H9 (cell line): Measurements from ENCODE around the gene SLC23A2. TPM values are rescaled to one million over a fixed set of nuclear protein-coding genes. Genes with fewer than 3 reads are reported as not detected.

ENCODE experiments used
- DNase-seq: peaks from one replicate; pipeline ENCODE4 v3.0.0-alpha.2; 2017
- H2AFZ ChIP-seq: one replicate; pipeline ENCODE4 v1.6.1; 2013; ENCODE audit warnings: mild to moderate bottlenecking, low read length, control low read depth, moderate library complexity
- H2AK5ac ChIP-seq: 2 replicates; pipeline ENCODE4 v1.6.1; 2013; ENCODE audit warnings: low read length, control low read depth, mixed read lengths; ENCODE audit not compliant: insufficient read length
- H2BK120ac ChIP-seq: one replicate; pipeline ENCODE4 v1.6.1; 2013; ENCODE audit warnings: low read depth, mild to moderate bottlenecking, low read length, control low read depth, inconsistent platforms; ENCODE audit not compliant: poor library complexity, severe bottlenecking
- H2BK12ac ChIP-seq: 2 replicates; pipeline ENCODE4 v1.6.1; 2013; ENCODE audit warnings: low read length, control low read depth, mixed read lengths, low read depth; ENCODE audit not compliant: insufficient read length
- H2BK15ac ChIP-seq: 2 replicates; pipeline ENCODE4 v1.6.1; 2013; ENCODE audit warnings: low read depth, low read length, control low read depth
- H2BK20ac ChIP-seq: one replicate; pipeline ENCODE4 v1.6.1; 2013; ENCODE audit warnings: low read depth, mild to moderate bottlenecking, low read length, control low read depth, inconsistent platforms; ENCODE audit not compliant: poor library complexity, severe bottlenecking
- H2BK5ac ChIP-seq: 2 replicates; pipeline ENCODE4 v1.6.1; 2013; ENCODE audit warnings: low read length, control low read depth, mixed read lengths; ENCODE audit not compliant: insufficient read length
- H3K14ac ChIP-seq: 2 replicates; pipeline ENCODE4 v1.6.1; 2013; ENCODE audit warnings: low read length, control low read depth; ENCODE audit not compliant: insufficient read depth
- H3K18ac ChIP-seq: 2 replicates; pipeline ENCODE4 v1.6.1; 2013; ENCODE audit warnings: low read depth, mild to moderate bottlenecking, mixed read lengths, low read length, control low read depth; ENCODE audit not compliant: insufficient read length
- H3K23ac ChIP-seq: 2 replicates; pipeline ENCODE4 v1.6.1; 2013; ENCODE audit warnings: low read length, control low read depth, mixed read lengths, low read depth; ENCODE audit not compliant: insufficient read length
- H3K23me2 ChIP-seq: 2 replicates; pipeline ENCODE4 v1.6.1; 2013; ENCODE audit warnings: low read depth, mild to moderate bottlenecking, mixed read lengths, low read length, control low read depth; ENCODE audit not compliant: insufficient read length, poor library complexity, severe bottlenecking
- H3K27ac ChIP-seq: 2 replicates; pipeline ENCODE4 v1.5.1; 2013; ENCODE audit warnings: low read length, control low read depth, mixed read lengths, low read depth; ENCODE audit not compliant: insufficient read length
- H3K27me3 ChIP-seq: 2 replicates; pipeline ENCODE4 v1.6.1; 2013; ENCODE audit warnings: low read length, control low read depth, inconsistent platforms; ENCODE audit not compliant: insufficient read depth
- H3K4ac ChIP-seq: 2 replicates; pipeline ENCODE4 v1.6.1; 2013; ENCODE audit warnings: low read depth, mild to moderate bottlenecking, control low read depth, inconsistent platforms, low read length, moderate library complexity
- H3K4me1 ChIP-seq: 2 replicates; pipeline ENCODE4 v1.6.1; 2013; ENCODE audit warnings: low read length, control low read depth, inconsistent platforms; ENCODE audit not compliant: insufficient read depth
- H3K4me2 ChIP-seq: 2 replicates; pipeline ENCODE4 v1.6.1; 2013; ENCODE audit warnings: low read length, control low read depth, mixed read lengths; ENCODE audit not compliant: insufficient read length, insufficient read depth
- H3K56ac ChIP-seq: 2 replicates; pipeline ENCODE4 v1.6.1; 2013; ENCODE audit warnings: low read depth, mild to moderate bottlenecking, mixed read lengths, low read length, control low read depth; ENCODE audit not compliant: insufficient read length
- H3K79me1 ChIP-seq: 2 replicates; pipeline ENCODE4 v1.6.1; 2013; ENCODE audit warnings: low read depth, mild to moderate bottlenecking, moderate library complexity, low read length, control low read depth, inconsistent platforms; ENCODE audit not compliant: insufficient read depth, poor library complexity, severe bottlenecking
- H3K79me2 ChIP-seq: 2 replicates; pipeline ENCODE4 v1.6.1; 2013; ENCODE audit warnings: low read length, control low read depth, inconsistent platforms; ENCODE audit not compliant: insufficient read depth
- H3K9ac ChIP-seq: 2 replicates; pipeline ENCODE4 v1.6.1; 2013; ENCODE audit warnings: low read length, control low read depth, mixed read lengths; ENCODE audit not compliant: insufficient read length; ENCODE audit errors: extremely low read depth
- H3K9me3 ChIP-seq: one replicate; pipeline ENCODE4 v1.6.1; 2013; ENCODE audit warnings: low read depth, low read length, inconsistent platforms; ENCODE audit not compliant: control insufficient read depth
- H3T11ph ChIP-seq: one replicate; pipeline ENCODE4 v1.6.1; 2013; ENCODE audit warnings: mild to moderate bottlenecking, low read length, control low read depth, inconsistent platforms
- H4K20me1 ChIP-seq: one replicate; pipeline ENCODE4 v1.6.1; 2013; ENCODE audit not compliant: control insufficient read depth, insufficient read length, insufficient read depth
- H4K5ac ChIP-seq: 2 replicates; pipeline ENCODE4 v1.6.1; 2013; ENCODE audit warnings: low read depth, mild to moderate bottlenecking, mixed read lengths, low read length, control low read depth; ENCODE audit not compliant: insufficient read length
- H4K8ac ChIP-seq: replicated peaks from 2 replicates; pipeline ENCODE4 v1.6.1; 2013; ENCODE audit warnings: low read length, control low read depth, mixed read lengths, low read depth; ENCODE audit not compliant: insufficient read length
- H4K91ac ChIP-seq: 2 replicates; pipeline ENCODE4 v1.6.1; 2013; ENCODE audit warnings: low read depth, mild to moderate bottlenecking, moderate library complexity, mixed read lengths, low read length, control low read depth; ENCODE audit not compliant: insufficient read length
- H3K27ac Mint-ChIP-seq, 3 experiments: 2 replicates in 2 of 3; 3 replicates in 1 of 3; pipeline ENCODE4 v1.8.0; 2020 to 2021; ENCODE audit warnings: mixed read lengths in 3 of 3, mild to moderate bottlenecking in 1 of 3, moderate library complexity in 1 of 3
- H3K27me3 Mint-ChIP-seq: 2 replicates; pipeline ENCODE4 v1.8.0; 2021; ENCODE audit warnings: low read depth, mild to moderate bottlenecking, moderate library complexity, mixed read lengths
- H3K36me3 Mint-ChIP-seq, 3 experiments: 2 replicates in 2 of 3; 3 replicates in 1 of 3; pipeline ENCODE4 v1.8.0; 2020 to 2021; ENCODE audit warnings: low read depth in 3 of 3, mixed read lengths in 3 of 3; ENCODE audit not compliant: insufficient read depth in 1 of 3
- H3K4me1 Mint-ChIP-seq, 2 experiments: 2 replicates each; pipeline ENCODE4 v1.8.0; 2020; ENCODE audit warnings: mixed read lengths in 2 of 2
- H3K4me3 Mint-ChIP-seq, 2 experiments: 2 replicates in 1 of 2; 3 replicates in 1 of 2; pipeline ENCODE4 v1.8.0; 2020 to 2021; ENCODE audit warnings: mild to moderate bottlenecking in 2 of 2, mixed read lengths in 2 of 2, moderate library complexity in 1 of 2
- H3K9me3 Mint-ChIP-seq, 2 experiments: 2 replicates in 1 of 2; 3 replicates in 1 of 2; pipeline ENCODE4 v1.8.0; 2020; ENCODE audit warnings: mild to moderate bottlenecking in 2 of 2, mixed read lengths in 2 of 2, moderate library complexity in 1 of 2
- WGBS: extraction: QIAGEN DNeasy Blood & Tissue Kit; methylation state at CpG from one replicate; pipeline ENCODE4 v1.1.7; 2013; ENCODE audit warnings: missing lambda C conversion rate, low lambda C conversion rate, mixed read lengths; ENCODE audit not compliant: insufficient read length; ENCODE audit errors: extremely low coverage; 5-methylcytosine and 5-hydroxymethylcytosine counted together
- total RNA-seq: library from RNA; stranded (reverse); gene quantifications from 2 replicates; pipeline ENCODE4 v1.2.1, GENCODE V29; 2021
- TF ChIP-seq, protein P1 (sequence below): fragments of 200-600 bp; sonication (generic); conservative IDR thresholded peaks from 3 replicates; pipeline ENCODE4 v1.8.0; 2021; ENCODE audit warnings: antibody characterized with exemption, mild to moderate bottlenecking

SLC23A2 gene
- total RNA-seq, 1 experiment from 2014 or later, result 16.5 TPM

DNA sequence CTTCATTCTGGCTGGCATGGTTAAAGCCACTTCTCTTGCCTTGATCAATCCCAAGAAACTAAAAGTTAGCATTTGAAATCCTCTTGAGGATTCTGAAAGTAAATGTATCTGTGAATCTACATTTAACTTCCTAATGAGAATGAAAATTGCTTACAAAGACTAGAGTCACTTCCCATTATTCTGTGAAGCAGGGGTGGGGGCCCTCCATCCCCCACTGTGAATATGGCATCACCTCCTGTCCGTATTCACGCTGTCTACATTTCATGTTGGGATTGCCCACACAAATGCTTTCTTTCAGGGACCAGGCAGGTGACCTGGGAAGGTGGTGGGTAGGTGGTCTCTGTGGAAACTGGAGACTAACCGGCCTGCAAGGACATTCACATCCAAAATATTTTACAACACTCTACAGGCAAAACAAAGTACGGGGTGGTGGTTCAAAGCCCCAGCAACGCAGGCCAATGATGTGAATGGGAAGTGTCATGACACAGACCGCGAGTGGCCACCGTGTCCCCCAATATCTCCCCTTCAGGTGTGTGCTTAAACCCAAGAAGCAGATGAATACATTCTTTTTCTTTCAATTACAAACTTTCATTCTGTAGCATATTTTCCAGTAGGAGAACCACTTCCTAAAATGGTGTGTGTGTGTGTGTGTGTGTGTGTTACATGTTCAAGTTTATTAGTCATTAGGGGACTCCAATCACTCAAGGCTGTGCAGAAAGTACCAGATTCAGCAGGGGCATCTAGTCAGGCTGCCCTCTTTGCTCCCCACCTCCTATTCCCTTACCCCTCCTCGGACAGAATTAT is 147.4 kb downstream of the SLC23A2 start:
- no peak overlapping the region for H3T11ph ChIP-seq

More for the DNA sequence above, 147.4 kb downstream of the SLC23A2 start:
- H4K91ac ChIP-seq, result no peak overlapping the region
- no peak overlapping the region for H3K56ac ChIP-seq
- H4K8ac ChIP-seq, result no peak overlapping the region
- H3K4me1 ChIP-seq, result no peaks in the 10 kb centered on the region
- no peak for DNase-seq
- H3K4me2 ChIP-seq, result no peak overlapping the region
- no peak overlapping the region for H2BK12ac ChIP-seq
- no peak overlapping the region for H3K4me3 Mint-ChIP-seq
- TF ChIP-seq, protein P1, sequence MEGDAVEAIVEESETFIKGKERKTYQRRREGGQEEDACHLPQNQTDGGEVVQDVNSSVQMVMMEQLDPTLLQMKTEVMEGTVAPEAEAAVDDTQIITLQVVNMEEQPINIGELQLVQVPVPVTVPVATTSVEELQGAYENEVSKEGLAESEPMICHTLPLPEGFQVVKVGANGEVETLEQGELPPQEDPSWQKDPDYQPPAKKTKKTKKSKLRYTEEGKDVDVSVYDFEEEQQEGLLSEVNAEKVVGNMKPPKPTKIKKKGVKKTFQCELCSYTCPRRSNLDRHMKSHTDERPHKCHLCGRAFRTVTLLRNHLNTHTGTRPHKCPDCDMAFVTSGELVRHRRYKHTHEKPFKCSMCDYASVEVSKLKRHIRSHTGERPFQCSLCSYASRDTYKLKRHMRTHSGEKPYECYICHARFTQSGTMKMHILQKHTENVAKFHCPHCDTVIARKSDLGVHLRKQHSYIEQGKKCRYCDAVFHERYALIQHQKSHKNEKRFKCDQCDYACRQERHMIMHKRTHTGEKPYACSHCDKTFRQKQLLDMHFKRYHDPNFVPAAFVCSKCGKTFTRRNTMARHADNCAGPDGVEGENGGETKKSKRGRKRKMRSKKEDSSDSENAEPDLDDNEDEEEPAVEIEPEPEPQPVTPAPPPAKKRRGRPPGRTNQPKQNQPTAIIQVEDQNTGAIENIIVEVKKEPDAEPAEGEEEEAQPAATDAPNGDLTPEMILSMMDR, result no peak
- H3K79me2 ChIP-seq, result no peaks in the 10 kb centered on the region
- H3K23me2 ChIP-seq, result no peaks in the 10 kb centered on the region
- H3K9me3 ChIP-seq, result no peaks in the 10 kb centered on the region
- no CpG with 5 or more reads among the region's 9 CpGs for WGBS
- no peaks in the 10 kb centered on the region for H4K20me1 ChIP-seq
- no peak overlapping the region for H3K18ac ChIP-seq
- no peak overlapping the region for H3K9ac ChIP-seq
- no peak overlapping the region for H3K27ac ChIP-seq
- H4K5ac ChIP-seq, result no peak overlapping the region
- H3K27ac Mint-ChIP-seq, result no peak overlapping the region
- no peak overlapping the region for H3K4ac ChIP-seq
- no peaks in the 10 kb centered on the region for H3K4me1 Mint-ChIP-seq
- H3K9me3 Mint-ChIP-seq, result no peaks in the 10 kb centered on the region
- no peak overlapping the region for H2BK20ac ChIP-seq
- no peak overlapping the region for H2BK5ac ChIP-seq
- H2AK5ac ChIP-seq, result no peak overlapping the region
- H3K27me3 ChIP-seq, result no peaks in the 10 kb centered on the region
- H2BK15ac ChIP-seq, result no peak overlapping the region
- H2AFZ ChIP-seq, result no peak overlapping the region
- peaks cover 21 to 31% (median 22%) of the 10 kb centered on the region in 3 experiments for H3K36me3 Mint-ChIP-seq
- no peaks in the 10 kb centered on the region for H3K79me1 ChIP-seq
- no peaks in the 10 kb centered on the region; the same call in 1 of the 2 replicates for H3K27me3 Mint-ChIP-seq
- no peak overlapping the region for H2BK120ac ChIP-seq
- no peak overlapping the region for H3K23ac ChIP-seq
- no peak overlapping the region for H3K14ac ChIP-seq
